HEK293T (cell line): Measurements from ENCODE around the gene STAT5B.

Source experiments
- CTCF ChIA-PET: fragments of 350-600 bp; formaldehyde crosslinking; extraction: SDS; loops from one replicate; lab custom pipeline; 2021; ENCODE audit warnings: antibody characterized with exemption, inconsistent platforms; lab: Yijun Ruan, JAX
- POLR2A ChIA-PET: fragments of 350-600 bp; formaldehyde crosslinking; extraction: SDS; loops from one replicate; lab custom pipeline; 2020; ENCODE audit warnings: antibody characterized with exemption, inconsistent platforms; lab: Yijun Ruan, JAX
- DNase-seq: peaks from one replicate; pipeline ENCODE4 v3.0.0; 2012; ENCODE audit warnings: mixed read lengths; ENCODE audit errors: extremely low spot score
- ARNT ChIP-seq: fragments of 450-650 bp; IDR thresholded peaks from 2 replicates; pipeline ENCODE4 v1.6.1; 2017; ENCODE audit warnings: mild to moderate bottlenecking
- BHLHE40 ChIP-seq: fragments of 450-650 bp; IDR thresholded peaks from 2 replicates; pipeline ENCODE4 v1.6.1; 2016; ENCODE audit warnings: mild to moderate bottlenecking, moderate library complexity, borderline replicate concordance
- CTBP1 ChIP-seq: fragments of 450-650 bp; IDR thresholded peaks from 2 replicates; pipeline ENCODE4 v1.6.1; 2016; ENCODE audit warnings: borderline replicate concordance
- ELF4 ChIP-seq: fragments of 450-650 bp; IDR thresholded peaks from 2 replicates; pipeline ENCODE4 v1.6.1; 2017; ENCODE audit warnings: antibody characterized with exemption
- FOXA1 ChIP-seq: fragments of 450-650 bp; IDR thresholded peaks from 2 replicates; pipeline ENCODE4 v1.6.1; 2016; ENCODE audit warnings: mild to moderate bottlenecking
- FOXK2 ChIP-seq: fragments of 450-650 bp; IDR thresholded peaks from 2 replicates; pipeline ENCODE4 v1.6.1; 2016; ENCODE audit warnings: mild to moderate bottlenecking
- FOXM1 ChIP-seq: fragments of 450-650 bp; IDR thresholded peaks from 2 replicates; pipeline ENCODE4 v1.6.1; 2017; ENCODE audit warnings: mild to moderate bottlenecking, borderline replicate concordance
- HDGF ChIP-seq: fragments of 450-650 bp; IDR thresholded peaks from 2 replicates; pipeline ENCODE4 v1.6.1; 2017; ENCODE audit warnings: antibody characterized with exemption, borderline replicate concordance
- L3MBTL2 ChIP-seq: fragments of 450-650 bp; conservative IDR thresholded peaks from 2 replicates; pipeline ENCODE4 v1.6.1; 2016; ENCODE audit warnings: mild to moderate bottlenecking
- LEF1 ChIP-seq: fragments of 450-650 bp; IDR thresholded peaks from 2 replicates; pipeline ENCODE4 v1.6.1; 2017; ENCODE audit warnings: mild to moderate bottlenecking, borderline replicate concordance
- NFRKB ChIP-seq: fragments of 450-650 bp; IDR thresholded peaks from 2 replicates; pipeline ENCODE4 v1.6.1; 2016; ENCODE audit warnings: mild to moderate bottlenecking, moderate library complexity
- PKNOX1 ChIP-seq: fragments of 450-650 bp; IDR thresholded peaks from 2 replicates; pipeline ENCODE4 v1.6.1; 2016
- SP1 ChIP-seq: fragments of 450-650 bp; IDR thresholded peaks from 2 replicates; pipeline ENCODE4 v1.6.1; 2017
- SUZ12 ChIP-seq: fragments of 450-650 bp; IDR thresholded peaks from 2 replicates; pipeline ENCODE4 v1.6.1; 2016; ENCODE audit warnings: mild to moderate bottlenecking
- TARDBP ChIP-seq: fragments of 450-650 bp; IDR thresholded peaks from 2 replicates; pipeline ENCODE4 v1.6.1; 2016
- ZNF384 ChIP-seq: fragments of 450-650 bp; IDR thresholded peaks from 2 replicates; pipeline ENCODE4 v1.6.1; 2016

Gene STAT5B

GRCh38 chr17:42236760-42237159, 39.4 kb downstream of the STAT5B start:
- POLR2A ChIA-PET, result interaction anchor here (0.7 to 1.0 kb wide), 2 partner anchors 15 to 39 kb away, joined by 3 read pairs; partner anchors contain the start of gene STAT5B
- TF ChIP-seq TARDBP (no peak), PKNOX1 (no peak), CTBP1 (no peak), FOXA1 (no peak), NFRKB (no peak), BHLHE40 (no peak)
- CTCF ChIA-PET, result interaction anchor here (1.0 to 1.2 kb wide), 2 partner anchors 14 to 166 kb away, joined by 3 to 6 read pairs; no protein-coding TSS in a partner anchor
- no peak for DNase-seq

GRCh38 chr17:42233994-42234393, 42.2 kb downstream of the STAT5B start:
- TF ChIP-seq PKNOX1, result no peak
- TF ChIP-seq FOXM1, result no peak
- no peak for TF ChIP-seq FOXA1
- TF ChIP-seq CTBP1, result no peak
- TF ChIP-seq ZNF384, result no peak
- TF ChIP-seq LEF1, result no peak
- TF ChIP-seq TARDBP, result no peak
- TF ChIP-seq SP1, result no peak
- no peak for TF ChIP-seq FOXK2
- TF ChIP-seq ARNT, result no peak
- no peak for TF ChIP-seq HDGF
- no peak for TF ChIP-seq L3MBTL2
- TF ChIP-seq ELF4, result no peak
- no peak for TF ChIP-seq SUZ12
- TF ChIP-seq BHLHE40, result no peak
- TF ChIP-seq NFRKB, result no peak
- no peak for DNase-seq
- ChIA-PET POLR2A (no interaction called here), CTCF (interaction anchor here (2.2 kb wide), 1 partner anchor 12 kb away, joined by 8 read pairs; no protein-coding TSS in a partner anchor)

- POLR2A ChIA-PET, result no interaction called here
- no peak for TF ChIP-seq TARDBP
- no peak for TF ChIP-seq NFRKB
- no peak for TF ChIP-seq LEF1
- no peak for TF ChIP-seq ZNF384
- TF ChIP-seq ARNT, result no peak
- no peak for TF ChIP-seq PKNOX1
- no peak for TF ChIP-seq ELF4
- no peak for TF ChIP-seq FOXM1
- TF ChIP-seq L3MBTL2, result no peak
- TF ChIP-seq SUZ12, result no peak
- no peak for TF ChIP-seq SP1
- no peak for TF ChIP-seq BHLHE40
- no peak for TF ChIP-seq FOXA1
- no peak for DNase-seq
- CTCF ChIA-PET, result interaction anchor here (1.7 kb wide), 1 partner anchor 11 kb away, joined by 8 read pairs; no protein-coding TSS in a partner anchor
These were observed 43.0 kb downstream of the STAT5B start for GRCh38 chr17:42233156-42233555.

GRCh38 chr17:42230225-42230624, 46.0 kb downstream of the STAT5B start:
- CTCF ChIA-PET, result no interaction called here
- TF ChIP-seq BHLHE40, result no peak
- no peak for TF ChIP-seq L3MBTL2
- no peak for TF ChIP-seq FOXK2
- no peak for TF ChIP-seq PKNOX1
- no peak for TF ChIP-seq ELF4
- TF ChIP-seq SP1, result no peak
- TF ChIP-seq ARNT, result no peak
- TF ChIP-seq FOXM1, result no peak
- no peak for TF ChIP-seq TARDBP
- TF ChIP-seq CTBP1, result no peak
- no peak for TF ChIP-seq ZNF384
- no peak for TF ChIP-seq HDGF
- no peak for TF ChIP-seq NFRKB
- TF ChIP-seq SUZ12, result no peak
- TF ChIP-seq LEF1, result no peak
- TF ChIP-seq FOXA1, result no peak
- no peak for DNase-seq
- POLR2A ChIA-PET, result no interaction called here

- ChIA-PET POLR2A (no interaction called here), CTCF (no interaction called here)
- DNase-seq, result no peak
- no peak for TF ChIP-seq BHLHE40
- no peak for TF ChIP-seq PKNOX1
- no peak for TF ChIP-seq NFRKB
- TF ChIP-seq HDGF, result no peak
- no peak for TF ChIP-seq ARNT
- TF ChIP-seq FOXM1, result no peak
- TF ChIP-seq TARDBP, result no peak
- no peak for TF ChIP-seq SP1
- TF ChIP-seq FOXA1, result no peak
- no peak for TF ChIP-seq SUZ12
- TF ChIP-seq ZNF384, result no peak
- no peak for TF ChIP-seq LEF1
- TF ChIP-seq FOXK2, result no peak
- TF ChIP-seq CTBP1, result no peak
- no peak for TF ChIP-seq ELF4
These were observed 48.1 kb downstream of the STAT5B start for GRCh38 chr17:42227849-42228700.
